Measurements from ENCODE around the gene TRPM1.
A peak's percentile ranks its signal among the peaks of the same experiment; 100 is the strongest.

TRPM1 gene
- total RNA-seq = 0 reads per million in 4 donors

DNA sequence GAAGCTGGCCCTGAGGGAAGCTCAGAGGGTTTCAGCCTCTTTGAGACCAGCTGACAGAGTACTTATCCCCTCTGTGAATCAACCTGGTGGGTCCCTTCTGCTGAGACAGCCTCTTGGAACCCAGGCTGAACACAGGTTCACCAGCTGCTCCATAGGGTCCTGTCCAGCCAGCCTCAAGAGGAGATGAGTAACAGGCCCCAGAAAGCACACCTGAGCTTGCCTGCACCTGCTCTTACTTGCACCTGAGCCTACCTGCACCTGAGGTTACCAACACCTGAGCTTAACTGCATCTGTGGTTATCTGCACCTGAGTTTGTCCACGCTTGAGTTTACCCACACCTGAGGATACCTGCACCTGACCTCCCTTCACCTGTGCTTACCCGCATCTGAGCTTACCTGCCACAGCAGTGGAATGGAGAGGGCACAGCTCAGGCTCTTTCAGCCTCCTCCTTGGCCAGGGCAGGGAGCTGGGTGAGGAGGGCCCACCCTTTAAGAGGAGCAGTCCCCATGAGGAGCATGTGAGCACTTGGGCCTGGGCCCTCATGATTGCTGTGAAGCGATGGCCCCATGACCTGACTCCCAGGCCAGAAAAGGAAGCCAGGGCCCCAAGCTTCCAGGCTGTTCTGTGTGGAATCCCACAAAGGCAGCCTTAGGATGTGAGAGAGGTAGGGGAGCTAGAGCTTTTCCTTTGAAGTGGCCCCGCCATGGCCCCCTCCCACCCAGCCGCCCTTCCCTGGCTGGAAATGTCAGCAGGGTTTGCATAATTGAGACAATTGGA, at the start of gene TRPM1:
TRPM1 (minus strand) TSS at position 464 of the 777 bp plus-strand sequence. CDS start 20,370 bp downstream, outside the sequence.
- no peak for DNase-seq

DNA sequence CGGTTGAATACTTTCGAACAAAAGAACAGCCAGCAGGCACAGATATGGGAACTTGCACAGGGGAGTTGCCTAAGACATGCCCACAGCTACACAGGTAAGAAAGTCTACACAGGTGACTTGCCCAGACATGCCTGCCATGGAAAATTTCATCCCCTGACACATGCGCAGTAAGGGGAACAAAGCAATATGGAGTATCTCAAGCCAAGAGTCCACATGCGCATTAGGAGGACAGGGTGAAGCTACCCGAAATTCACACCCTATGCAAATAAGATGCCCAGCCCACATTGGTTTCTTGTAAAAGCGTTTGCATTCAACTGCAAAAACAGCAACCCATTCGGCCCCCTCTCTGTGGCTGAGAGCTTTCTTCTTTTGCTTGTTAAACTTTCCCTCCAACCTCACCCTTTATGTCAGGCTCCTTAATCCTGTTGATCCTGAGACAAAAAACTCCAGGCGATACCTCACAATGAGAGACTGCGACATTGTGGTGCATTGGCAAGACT, 49.3 kb upstream of the TRPM1 start:
- DNase-seq = no peak

DNA sequence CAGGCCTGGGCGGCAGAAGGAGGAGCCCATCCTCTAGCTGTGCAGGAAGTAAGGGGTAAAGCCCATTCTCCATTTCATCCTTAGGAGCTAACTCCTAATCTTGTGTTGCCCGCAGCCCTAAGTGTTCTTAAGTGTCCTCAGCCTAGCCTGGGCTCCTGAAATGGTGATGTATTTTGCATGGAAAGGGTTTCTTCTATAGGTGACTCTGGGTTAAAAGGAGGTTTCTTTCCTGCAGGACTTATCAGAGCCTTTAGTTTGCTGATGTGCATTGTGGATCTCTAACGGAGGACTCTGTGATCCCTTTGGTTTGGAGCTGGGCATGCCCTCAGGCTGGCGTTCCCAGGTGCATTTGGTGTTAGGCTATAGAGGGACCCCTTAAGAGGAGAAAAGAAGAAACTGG, 48.5 kb upstream of the TRPM1 start:
- DNase-seq = no peak

DNA sequence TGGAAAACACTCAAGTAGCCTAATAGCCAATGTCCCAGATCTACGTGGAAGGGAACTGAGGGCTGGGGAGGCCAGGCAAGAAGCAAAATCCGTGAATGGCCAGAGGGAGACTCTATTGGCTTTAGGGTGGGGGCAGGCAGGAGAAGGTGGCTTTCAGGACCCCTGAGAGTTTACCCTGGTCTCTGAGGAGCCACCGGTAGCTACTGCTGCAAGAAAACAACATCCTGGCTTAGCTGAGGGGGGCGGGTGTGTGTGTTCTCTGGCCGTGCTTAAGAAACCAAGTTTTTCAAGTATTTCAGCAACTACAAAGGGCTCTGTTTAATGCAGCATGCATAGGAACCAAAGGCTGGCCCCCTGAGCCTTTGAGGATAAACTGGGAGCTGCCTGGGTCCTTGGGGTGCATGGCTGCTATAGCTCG, 47.6 kb upstream of the TRPM1 start:
- DNase-seq = no peak

DNA sequence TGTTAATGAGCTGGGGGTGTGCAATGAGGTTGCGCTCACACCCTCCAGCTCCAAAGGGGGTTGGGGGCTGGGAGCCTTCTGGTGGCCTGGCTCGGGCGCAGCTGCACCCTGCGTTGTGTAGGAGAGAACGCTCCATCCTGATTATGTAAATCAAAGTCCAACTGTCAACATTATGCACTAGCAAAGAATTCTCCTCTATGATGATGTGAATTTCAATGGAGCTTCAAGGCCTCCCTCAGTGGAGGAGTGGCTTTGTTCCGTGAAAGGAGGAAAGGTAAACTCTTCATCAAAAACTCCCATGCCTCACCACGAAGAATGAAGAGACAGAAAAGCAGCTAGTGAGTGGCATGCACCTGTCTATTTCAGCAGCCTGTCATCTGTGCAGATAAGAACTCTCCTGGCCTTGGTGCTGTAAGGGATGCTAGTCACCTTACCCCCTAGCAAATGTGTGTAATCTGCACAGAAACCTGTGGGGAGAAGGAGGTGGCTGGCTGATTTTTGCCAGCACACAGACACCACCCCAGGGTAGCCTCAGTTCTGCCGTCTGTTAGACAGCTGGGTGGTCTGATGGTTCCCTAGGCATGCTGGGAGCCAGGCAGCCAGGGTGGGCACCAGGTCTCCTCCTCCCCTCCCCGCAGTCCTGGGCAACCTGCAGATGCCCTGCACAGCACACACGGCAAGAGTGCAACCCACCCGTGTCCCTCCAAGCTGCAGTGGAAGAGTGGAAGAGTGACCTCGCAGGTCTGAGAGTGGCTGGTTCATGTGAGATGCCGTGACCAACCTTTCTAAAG, 47.0 kb upstream of the TRPM1 start:
- DNase-seq = no peak

DNA sequence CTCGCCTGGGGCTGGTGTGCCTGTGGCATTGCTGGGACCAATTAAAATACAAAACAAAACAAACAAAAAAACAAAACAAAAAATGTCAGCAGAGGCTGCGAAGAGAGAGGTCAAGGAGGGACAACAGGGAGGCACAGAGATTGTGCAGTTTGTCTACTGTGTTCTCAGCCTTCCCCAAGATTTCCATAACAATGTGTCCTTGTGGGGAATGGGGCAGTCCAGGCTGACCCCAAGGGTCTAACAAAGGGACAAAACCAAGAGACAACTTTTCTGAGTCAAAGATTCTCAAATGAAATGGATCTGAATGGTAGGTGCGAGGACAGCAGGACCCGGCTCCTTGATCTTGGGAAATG, 46.4 kb upstream of the TRPM1 start:
- DNase-seq = no peak

DNA sequence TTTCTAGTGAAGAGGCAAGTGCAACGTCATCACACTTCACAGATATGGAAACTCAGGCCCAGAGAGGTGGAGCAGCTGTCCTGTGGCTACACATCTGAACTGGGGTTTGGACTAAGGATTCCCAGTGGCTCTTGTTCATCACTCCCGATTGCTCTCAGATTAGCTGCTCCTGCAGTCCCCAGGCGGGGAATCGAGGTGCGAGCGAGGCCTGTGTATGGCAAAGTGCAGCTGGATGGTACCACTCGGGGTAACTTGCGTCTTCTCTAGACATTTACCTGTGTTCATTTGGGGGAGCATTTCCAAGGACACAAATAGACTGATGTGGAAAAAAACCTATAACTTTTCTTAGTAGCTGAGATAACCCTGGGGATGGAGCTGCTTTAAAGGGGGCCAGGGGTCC, 45.9 kb upstream of the TRPM1 start:
- DNase-seq = no peak

DNA sequence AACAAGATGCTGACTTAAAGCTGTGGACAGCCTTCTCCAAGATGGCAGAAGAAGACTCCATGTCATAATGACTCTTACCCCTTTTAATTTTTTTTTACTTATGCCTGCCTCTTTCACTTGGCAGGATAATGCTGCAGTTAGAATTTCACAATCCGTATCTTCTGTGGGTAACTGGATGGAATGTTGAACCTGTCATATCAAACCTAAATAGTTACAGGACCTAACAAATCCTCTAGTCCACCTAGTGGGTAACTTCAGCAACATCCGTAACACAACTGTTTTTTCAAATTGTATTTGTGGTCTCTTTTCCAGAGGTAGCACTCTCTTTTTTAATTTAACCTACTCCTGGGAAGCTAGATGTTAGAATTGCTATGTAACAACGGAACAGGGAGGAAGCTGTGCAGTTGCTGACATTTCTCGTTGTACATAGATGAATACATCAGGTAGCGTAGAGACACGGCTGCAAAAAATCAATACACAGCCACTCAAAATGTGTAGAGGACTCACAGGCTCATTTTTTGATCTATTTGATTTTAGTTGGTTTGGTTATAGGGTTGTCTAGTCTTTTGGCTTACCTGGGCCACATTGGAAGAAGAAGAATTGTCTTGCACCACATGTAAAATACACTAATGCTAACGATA, 43.9 kb upstream of the TRPM1 start:
- DNase-seq = no peak

DNA sequence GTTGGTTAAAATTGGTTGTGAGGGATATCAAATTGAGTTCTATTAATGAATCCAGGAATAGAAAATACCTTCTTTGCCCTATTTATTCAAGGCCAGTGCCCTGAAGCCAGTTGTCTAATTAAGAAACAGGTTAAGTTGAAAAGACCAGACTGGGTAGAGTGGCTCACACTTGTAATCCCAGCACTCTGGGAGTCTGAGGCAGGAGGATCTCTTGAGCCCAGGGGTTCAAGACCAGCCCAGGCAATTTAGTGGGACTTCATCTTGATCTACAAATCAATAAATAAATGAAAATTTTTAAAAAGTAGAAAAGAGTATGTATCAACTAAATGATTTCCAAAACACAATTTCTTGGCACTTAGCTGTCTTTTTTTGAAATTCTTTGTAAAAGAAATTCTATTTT, 40.3 kb upstream of the TRPM1 start:
- DNase-seq = no peak

DNA sequence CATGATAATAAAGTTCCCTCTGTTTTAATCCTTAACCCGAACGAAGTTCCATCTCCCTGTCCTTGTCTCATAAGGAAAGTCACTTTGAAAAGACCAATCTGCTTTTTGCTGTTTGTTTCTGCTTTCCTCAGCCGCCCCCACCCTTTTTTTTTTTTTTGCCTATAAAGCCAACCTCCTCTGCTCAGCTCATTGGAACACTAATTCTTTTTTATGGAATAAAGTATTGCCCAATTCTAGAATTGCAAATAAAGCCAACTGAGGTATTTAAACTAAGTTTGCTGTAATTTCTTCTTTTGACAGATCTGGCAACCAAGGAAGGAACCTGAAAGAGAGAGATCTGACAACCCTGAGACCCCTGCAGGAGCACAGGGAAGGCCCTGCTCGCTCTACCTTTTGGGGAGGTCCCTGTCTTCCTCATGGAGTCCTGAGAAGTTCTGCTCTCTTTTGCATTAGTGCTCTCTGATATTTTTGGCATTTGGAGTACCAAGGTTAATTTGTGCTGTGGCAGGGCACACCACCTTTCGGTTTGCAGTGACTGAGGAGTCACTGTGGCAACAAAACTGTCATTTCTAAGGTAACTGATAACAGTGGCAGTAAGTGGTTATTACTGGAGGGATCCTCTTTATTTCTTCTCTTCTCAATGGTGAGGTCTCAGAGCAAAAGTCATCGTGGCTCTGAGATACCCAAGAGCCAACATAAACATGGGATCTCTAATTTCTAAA, 35.2 kb upstream of the TRPM1 start:
- no peak for DNase-seq

DNA sequence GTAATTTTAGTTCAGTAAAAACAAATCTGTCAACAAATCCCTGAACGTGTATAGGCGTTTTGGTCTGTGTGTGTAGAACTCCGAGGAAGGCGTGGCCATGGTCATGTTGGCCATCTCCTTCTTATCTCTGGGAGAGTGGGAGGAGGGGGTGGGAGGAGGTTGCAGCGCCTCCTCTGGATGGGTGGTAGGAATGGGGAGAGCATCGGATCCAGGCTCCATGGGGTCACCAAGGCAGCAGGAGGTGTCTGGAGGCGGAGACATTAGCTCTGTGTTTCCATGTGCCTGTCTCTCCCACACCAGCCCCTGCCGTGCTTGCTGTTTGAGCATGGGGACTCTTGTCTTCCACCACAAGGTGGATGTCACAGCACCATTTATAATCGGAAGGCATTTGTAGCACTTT, 34.5 kb upstream of the TRPM1 start:
- no peak for DNase-seq

DNA sequence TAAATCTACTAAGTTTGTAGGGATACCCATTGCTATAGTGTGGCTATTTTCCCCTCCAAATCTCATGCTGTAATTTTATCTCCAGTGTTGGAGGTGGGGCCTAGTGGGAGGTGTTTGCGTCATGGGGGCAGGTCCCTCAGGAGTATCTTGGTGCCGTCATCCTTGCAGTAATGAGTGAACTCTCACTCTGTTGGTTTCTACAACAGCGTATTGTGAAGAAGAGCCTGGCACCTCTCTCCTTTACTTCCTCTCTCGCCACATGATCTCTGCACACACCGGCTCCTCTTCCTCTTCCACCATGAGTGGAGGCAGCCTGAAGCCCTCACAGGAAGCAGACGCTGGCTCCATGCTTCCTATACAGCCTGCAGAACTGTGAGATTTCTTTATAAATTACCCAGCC, 34.0 kb upstream of the TRPM1 start:
- no peak for DNase-seq

DNA sequence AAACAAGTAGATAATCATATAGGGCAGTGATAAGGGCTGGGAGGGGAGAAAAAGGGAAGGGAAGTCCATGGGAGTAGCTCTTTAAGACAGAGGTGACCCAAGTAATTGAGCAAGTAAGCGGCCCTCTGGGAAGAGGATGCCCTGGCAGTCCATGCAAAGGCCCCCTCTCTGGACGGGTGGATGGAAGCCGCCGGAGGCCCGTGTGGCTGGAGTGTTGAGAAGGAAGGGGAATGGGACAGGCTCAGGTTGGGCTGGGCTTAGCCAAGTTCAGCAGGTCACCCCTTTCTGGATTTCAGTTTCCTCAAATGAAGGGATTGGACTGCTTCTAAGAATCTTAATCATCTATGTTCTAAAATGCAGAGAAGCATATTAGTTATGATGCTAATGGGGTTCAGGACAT, 32.4 kb upstream of the TRPM1 start:
- DNase-seq = no peak

DNA sequence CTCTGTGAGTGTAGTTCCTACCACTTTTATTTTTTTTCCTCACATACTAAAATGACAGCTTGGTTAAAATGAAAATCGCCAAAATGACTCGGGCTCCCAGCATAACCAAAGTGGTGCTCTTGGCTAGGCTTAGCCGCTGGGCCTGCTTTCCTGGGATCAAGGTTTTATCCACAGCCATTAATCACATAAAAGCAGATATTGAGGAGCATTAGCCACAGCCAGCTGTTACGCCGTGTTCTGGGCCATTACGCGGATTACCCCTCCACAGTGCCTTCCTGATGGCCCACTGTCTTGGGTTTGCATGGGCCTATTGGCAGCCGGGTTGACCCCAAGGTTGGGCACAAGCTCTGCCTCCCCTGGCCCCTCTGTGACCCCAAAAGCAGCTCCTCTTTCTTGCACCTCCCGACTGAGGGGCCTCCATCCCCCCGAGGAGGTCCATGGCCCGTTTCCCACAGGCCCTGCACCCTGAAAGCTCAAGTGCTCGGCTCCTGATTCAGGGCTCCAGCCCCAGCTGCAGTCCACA, 30.4 kb upstream of the TRPM1 start:
- DNase-seq = no peak

DNA sequence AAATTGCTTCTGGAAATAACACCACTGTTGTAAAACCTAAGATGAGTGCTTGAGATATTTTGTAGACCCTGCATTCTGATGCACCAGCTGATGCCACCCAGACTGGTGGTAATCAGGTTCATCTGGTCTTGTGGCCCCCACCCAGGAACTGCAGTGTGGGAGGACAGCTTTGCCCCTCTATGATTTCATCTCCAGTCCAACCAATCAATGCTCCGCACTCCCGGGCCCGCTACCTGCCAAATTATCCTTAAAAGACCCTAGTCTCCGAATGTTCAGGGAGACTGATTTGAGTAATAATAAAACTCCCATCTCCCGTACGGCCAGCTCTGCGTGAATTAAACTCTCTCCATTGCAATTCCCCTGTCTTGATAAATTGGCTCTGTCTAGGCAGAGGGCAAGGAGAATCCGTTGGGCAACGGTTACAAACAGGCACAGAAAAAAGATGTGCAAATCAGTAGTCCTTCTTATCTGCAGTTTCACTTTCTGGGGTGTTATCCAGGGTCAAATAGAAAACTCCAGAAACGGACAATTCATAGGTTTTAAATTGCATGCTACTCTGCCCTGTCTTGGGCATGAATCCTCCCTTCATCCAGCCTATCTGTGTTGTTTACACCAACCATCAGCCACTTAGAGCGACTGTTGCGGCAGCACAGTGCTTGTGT, 29.2 kb upstream of the TRPM1 start:
- DNase-seq = no peak

DNA sequence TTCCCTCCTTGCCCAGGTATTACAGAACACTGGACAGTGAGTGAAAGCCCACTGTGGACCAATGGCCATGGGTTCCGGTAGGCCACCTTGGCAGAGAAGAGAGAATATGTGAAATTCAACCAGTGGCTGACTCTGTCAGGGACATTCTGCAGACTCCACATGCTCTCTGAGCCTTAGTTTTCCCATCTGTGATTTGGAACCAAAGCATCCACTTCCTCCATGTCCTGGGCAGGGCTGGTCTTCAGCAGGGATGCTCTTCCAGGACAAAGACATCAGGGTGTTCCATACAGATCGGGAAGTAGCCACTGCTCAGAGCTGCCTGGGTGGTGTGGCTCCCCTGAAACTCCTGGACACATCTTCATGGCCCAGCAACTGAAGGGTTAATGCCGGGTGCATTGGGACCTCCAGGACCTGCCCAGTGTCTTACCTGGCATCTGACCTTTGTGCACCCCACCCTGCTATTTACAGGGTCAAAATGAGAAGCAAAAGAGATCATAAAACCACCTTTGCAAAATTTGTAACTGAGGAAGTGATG, 28.3 kb upstream of the TRPM1 start:
- DNase-seq = no peak

DNA sequence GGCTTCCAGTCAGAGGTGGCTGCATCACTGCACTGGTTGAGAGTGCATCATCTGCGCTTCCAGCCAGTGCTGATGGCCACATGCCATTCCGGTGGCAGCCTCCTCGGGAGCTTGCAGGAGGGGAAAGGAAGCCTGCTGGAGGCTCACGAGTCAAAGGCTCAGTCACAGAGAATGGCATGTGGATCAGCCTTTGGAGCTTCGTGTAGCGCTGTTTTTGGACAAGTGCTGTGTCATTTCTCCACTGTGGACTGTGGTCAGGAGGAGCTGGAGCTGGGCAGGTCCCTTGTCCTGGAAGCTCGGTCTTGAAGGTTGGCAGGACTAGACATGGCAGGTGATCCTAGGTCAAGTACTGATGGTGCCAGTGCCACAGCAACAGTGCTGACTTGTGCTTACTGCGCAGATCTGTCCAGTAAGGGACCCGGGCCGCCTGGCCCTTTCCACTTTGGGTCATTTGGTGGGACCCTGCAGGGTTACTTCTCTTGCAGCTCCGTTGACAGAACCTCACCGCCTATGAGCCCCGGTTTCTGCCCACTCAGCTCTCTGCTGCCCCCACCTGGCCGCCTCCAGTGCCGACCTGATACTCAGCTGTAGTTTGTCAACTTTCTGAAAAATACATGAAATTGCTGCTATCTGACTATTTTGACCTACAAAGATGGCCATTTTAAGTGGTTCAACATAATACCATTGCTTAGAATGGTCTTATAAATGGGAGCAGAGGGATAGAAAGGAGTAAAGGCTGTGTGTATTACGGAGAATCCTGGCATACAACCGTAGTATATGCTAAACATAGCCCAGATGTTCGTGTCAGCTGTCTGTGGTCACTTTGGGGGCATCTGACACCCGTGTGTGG, 27.6 kb upstream of the TRPM1 start:
- DNase-seq = peak; percentile 38 to 72 (median 52)

DNA sequence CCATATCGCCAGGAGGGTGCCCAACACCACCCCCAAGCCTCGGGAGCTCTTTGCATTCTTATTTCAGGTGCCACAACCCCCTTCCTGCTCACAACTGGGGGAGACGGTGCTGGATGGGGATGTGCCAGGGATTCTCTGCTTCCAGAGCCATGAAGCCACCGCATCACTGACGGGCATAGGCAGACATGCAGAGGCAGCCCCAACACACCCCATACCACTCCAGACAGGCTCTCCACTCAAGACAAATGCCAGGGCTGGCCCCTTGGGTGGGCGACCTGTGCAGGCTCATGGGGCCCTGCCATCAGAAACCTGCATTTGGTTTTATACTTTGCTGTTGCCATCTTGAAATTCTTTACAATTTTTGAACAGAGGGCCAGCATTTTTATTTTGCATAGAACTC, 27.0 kb upstream of the TRPM1 start:
- no peak for DNase-seq

DNA sequence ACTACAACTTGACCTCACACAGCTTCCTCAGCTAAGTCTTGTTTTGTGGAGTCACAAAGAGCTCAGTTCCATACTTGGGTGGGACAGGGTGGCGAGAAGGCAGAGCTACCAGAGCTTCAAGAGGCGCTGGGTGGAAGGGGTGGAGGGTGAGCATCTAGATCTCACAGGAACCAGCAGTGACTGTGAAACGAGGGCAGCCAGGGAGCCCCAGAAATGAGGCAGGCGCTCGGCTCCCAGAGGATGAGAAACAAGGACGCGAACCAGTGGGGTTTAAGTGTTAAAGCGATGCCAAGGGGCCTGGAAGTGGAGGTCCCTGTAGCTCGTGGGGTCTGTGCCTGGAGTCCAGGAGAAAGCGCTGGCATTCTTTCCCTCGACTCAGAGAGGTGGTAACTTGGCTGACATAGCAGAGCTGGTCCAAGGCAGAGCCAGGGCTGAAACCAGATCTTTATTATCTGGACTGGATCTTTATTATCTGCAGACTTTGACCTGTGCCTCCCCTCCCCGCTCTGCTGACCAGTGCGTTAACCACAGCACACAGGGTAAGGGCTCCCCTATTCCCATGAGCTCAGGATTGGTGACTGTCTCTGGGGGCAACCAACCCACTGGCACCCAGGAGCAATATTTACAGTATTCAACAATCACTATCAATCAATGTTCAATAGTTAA, 26.2 kb upstream of the TRPM1 start:
- no peak for DNase-seq

DNA sequence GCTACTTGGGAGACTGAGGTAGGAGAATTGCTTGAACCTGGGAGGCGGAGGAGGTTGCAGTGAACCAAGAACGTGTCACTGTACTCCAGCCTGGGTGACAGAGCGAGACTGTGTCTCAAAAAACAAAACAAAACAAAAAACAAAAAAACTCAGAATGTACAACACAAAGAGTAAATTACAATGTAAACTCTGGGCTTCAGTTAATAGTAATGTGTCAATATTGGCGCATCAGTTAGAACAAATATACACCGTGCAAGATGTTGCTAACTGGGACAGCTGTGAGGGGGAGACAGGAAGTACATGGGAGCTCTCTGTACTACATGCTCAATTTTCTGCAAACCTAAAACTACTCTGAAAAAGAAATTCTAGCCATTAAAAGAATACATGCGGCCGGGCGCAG, 23.5 kb upstream of the TRPM1 start:
- DNase-seq = no peak
